ENCODE data around the gene TSHZ2. TPM values are rescaled to one million over a fixed set of nuclear protein-coding genes. Genes with fewer than 3 reads are reported as not detected.
A peak's percentile ranks its signal among the peaks of the same experiment; 100 is the strongest.

The TSHZ2 gene
- total RNA-seq, 1 experiment from 2014 or later: 1.4 TPM

- DNase-seq (ENCODE audit: low spot score): no peak
Measured at GRCh38 chr20:53279735-53280134, 307.6 kb downstream of the TSHZ2 start.

- DNase-seq (ENCODE audit: low spot score): no peak
Measured at GRCh38 chr20:53281557-53282117, 309.5 kb downstream of the TSHZ2 start.

GRCh38 chr20:53282217-53282955, 310.2 kb downstream of the TSHZ2 start:
- DNase-seq (ENCODE audit: low spot score): no peak

GRCh38 chr20:53283011-53283410, 310.9 kb downstream of the TSHZ2 start:
- DNase-seq (ENCODE audit: low spot score): no peak

- no peak for DNase-seq (ENCODE audit: low spot score)
Measured at GRCh38 chr20:53283597-53283996, 311.4 kb downstream of the TSHZ2 start.

GRCh38 chr20:53284256-53284655, 312.1 kb downstream of the TSHZ2 start:
- DNase-seq (ENCODE audit: low spot score): no peak

GRCh38 chr20:53284696-53285095, 312.5 kb downstream of the TSHZ2 start:
- no peak for DNase-seq (ENCODE audit: low spot score)

GRCh38 chr20:53287357-53288042, 315.3 kb downstream of the TSHZ2 start:
- no peak for DNase-seq (ENCODE audit: low spot score)

- no peak for DNase-seq (ENCODE audit: low spot score)
Measured at GRCh38 chr20:53291548-53291947, 319.4 kb downstream of the TSHZ2 start.

- DNase-seq (ENCODE audit: low spot score): no peak
Measured at GRCh38 chr20:53292347-53292746, 320.2 kb downstream of the TSHZ2 start.

- peak; percentile 10 for DNase-seq (ENCODE audit: low spot score)
Measured at GRCh38 chr20:53294804-53295203, 322.6 kb downstream of the TSHZ2 start.

- DNase-seq (ENCODE audit: low spot score): peak; percentile 10
Measured at GRCh38 chr20:53296025-53296424, 323.9 kb downstream of the TSHZ2 start.

GRCh38 chr20:53296451-53297153, 324.4 kb downstream of the TSHZ2 start:
- no peak for DNase-seq (ENCODE audit: low spot score)

- DNase-seq (ENCODE audit: low spot score): no peak
Measured at GRCh38 chr20:53297154-53297529, 325.0 kb downstream of the TSHZ2 start.

GRCh38 chr20:53298260-53298659, 326.1 kb downstream of the TSHZ2 start:
- no peak for DNase-seq (ENCODE audit: low spot score)

GRCh38 chr20:53298911-53299310, 326.8 kb downstream of the TSHZ2 start:
- DNase-seq (ENCODE audit: low spot score): no peak

GRCh38 chr20:53299831-53300230, 327.7 kb downstream of the TSHZ2 start:
- DNase-seq (ENCODE audit: low spot score): no peak

GRCh38 chr20:53301869-53302268, 329.7 kb downstream of the TSHZ2 start:
- no peak for DNase-seq (ENCODE audit: low spot score)

- DNase-seq (ENCODE audit: low spot score): no peak
Measured at GRCh38 chr20:53302695-53303412, 330.7 kb downstream of the TSHZ2 start.

GRCh38 chr20:53303413-53303760, 331.2 kb downstream of the TSHZ2 start:
- no peak for DNase-seq (ENCODE audit: low spot score)

- no peak for DNase-seq (ENCODE audit: low spot score)
Measured at GRCh38 chr20:53304146-53304545, 332.0 kb downstream of the TSHZ2 start.

Measured in H4 (cell line).